HG03064 (cell line): Measurements from ENCODE around the gene ANKRD7.

Experiments used
- ATAC-seq: cut with Tn5 transposase; IDR thresholded peaks from one replicate; pipeline ENCODE4 v1.9.1; 2021; ENCODE audit warnings: low read depth; ENCODE audit not compliant: unreplicated experiment

Gene ANKRD7, protein sequence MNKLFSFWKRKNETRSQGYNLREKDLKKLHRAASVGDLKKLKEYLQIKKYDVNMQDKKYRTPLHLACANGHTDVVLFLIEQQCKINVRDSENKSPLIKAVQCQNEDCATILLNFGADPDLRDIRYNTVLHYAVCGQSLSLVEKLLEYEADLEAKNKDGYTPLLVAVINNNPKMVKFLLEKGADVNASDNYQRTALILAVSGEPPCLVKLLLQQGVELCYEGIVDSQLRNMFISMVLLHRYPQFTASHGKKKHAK

DNA sequence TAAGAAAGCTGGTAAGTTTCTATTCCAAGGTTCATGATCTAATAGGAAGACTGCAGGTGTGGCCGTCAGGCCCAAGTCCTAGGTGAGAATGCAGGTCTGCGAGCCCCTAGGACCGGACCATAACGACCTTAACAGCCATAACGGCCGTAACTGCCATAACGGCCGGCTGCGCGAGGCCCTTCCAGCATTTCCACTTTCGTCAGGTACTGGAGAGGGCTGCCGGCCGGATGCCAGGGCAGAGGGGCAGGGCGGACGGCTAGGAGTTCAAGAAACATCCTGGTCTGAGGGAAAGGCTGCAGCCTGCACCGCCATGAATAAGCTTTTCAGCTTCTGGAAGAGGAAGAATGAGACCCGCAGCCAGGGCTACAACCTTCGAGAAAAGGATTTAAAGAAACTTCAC lies at the start of gene ANKRD7:
ANKRD7 (plus strand) TSS at position 184 of the 400 bp plus-strand sequence; CDS start at position 311, 127 bp downstream.
- ATAC-seq = no peak

DNA sequence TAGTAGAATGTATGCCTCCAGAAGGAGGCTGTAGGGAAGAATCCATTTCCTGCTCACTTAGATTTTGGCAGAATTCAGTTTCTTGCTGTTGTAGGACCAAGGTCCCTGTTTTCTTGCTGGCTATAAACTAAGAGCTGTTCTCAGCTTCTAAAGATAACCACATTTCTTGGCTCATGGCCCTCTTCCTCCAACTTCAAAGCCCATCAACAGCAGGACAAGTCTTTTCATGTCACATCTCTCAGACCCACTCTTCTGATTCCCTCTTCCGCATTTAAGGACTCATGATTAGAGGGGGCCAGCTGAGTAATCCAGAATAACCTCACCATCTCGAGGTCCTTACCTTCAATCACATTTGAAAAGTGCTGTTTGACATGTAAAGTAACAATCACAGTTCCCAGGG lies 48.8 kb upstream of the ANKRD7 start:
- ATAC-seq = no peak

DNA sequence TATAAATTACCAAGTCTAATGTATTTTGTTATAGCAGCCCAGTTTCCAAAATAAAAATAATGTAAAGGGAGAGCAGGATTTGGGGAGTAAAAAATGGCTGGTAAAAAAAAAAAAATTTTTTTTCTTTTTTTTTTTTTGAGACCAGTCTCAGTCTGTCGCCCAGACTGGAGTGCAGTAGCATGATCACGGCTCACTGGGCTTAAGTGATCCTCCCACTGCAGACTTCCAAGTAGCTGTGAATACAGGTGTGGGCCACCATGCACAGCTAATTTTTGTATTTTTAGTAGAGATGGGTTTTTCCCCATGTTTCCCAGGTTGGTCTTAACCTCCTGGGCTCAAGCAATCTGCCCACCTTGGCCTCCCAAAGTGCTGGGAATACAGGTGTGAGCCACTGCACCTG lies 45.3 kb upstream of the ANKRD7 start:
- no peak for ATAC-seq

DNA sequence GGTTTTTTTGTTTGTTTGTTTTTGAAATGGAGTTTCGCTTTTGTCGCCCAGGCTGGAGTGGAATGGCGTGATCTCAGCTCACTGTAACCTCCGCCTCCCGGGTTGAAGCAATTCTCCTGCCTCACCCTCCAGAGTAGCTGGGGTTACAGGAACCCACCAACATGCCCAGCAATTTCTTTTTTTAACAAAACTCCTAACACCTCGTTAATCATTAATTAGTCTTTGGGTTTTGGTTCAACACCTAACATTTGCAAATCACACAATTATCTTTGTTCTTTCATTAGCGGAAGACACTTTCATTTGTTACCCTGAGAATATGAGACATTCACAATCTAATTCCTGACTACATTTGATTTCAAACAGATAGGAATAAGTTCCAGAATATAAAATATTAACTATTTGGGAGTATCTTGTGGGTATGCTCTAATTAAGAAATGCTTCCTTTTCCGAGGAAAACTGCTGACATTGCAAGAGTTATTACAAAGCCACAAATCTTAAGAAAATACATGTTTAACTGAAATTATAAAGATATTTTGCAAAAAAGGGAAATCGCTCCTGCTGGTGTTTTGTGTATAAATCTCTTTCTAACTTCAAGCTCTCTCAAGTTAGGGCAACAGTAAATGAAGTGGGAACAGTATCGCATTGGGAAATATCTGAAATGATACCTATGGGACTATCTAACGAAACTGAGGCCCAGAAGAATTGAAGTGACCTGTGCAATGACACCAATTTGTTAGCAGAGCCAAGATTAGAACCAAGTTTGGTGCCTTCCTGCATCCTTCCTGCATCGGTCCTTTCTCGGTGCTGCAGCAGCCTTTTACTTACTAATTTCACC lies 41.7 kb upstream of the ANKRD7 start:
- no peak for ATAC-seq

DNA sequence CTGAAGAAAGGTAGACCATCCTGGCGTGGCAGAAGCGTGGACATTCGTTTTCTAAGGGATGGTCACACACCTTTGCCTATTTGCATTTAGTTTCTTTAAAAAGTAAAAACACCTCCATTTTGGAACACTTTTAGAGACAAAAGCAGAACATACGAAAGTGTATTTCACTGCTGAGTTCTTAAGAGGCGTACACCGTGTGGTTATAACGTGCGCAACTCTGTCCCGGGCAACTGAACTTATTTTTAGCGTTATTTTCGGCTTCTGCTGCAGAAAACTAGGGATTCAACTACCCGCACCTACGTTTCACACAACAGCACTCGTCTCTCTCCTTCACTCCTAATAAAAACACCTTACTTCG lies 41.1 kb upstream of the ANKRD7 start:
- ATAC-seq = peak; percentile 1

DNA sequence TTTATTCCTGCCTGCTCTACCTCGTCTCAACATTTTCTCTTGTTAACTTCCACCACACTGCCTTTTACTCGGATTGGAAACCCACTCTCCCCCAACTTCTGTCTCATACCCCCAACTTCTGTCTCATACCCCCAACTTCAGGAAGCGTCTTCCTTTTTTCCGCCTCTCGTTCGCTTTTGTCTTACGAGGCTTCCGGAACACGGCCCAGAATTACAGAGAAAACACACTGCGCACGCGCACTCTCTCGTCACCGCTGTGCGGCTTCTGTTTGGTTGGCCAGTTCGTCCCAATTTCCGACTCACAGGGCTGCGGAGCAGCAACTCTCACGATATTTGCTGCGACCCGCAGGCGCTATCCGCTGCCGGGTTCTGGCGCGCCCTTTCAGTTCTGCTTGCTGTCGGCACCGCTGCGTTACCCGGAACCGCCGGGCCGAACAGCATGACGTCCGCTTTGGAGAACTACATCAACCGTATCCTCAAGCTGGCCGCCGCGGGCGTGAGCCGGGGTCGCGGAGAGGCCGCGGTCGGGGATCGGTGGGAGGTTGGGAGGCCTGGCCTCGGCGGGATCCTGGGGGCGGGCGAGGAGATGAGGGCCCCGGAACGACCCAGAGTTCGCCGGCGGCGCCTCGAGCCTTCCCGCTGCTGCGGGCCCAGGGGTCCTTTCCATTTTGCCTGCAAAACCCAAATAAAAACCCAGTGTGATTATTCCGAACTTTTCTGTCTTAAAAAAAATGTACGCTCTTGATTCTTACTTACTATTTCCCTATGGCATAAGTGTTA lies 40.5 kb upstream of the ANKRD7 start, which contains the start of gene LSM8:
LSM8 (plus strand) TSS at position 379 of the 779 bp plus-strand sequence; CDS start at position 439, 60 bp downstream.
- peak; percentile 98 for ATAC-seq

DNA sequence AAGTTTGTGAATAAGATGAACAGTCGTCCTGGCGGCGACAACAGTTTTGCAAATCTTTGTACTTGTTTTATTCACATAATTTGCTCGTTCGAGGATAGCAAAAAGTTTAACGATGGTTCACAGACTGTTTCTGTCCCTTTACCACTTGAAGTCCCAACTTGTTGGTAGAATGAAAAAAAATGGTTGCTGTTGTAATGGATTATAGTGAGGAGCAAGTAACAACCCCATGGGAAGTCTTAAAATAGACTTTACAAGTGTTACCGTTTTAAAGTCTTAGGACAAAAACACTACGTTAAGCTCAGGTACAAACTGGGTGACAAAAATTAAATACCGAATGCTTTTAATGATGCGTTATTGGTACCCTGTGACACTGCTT lies 40.0 kb upstream of the ANKRD7 start:
- ATAC-seq = no peak

DNA sequence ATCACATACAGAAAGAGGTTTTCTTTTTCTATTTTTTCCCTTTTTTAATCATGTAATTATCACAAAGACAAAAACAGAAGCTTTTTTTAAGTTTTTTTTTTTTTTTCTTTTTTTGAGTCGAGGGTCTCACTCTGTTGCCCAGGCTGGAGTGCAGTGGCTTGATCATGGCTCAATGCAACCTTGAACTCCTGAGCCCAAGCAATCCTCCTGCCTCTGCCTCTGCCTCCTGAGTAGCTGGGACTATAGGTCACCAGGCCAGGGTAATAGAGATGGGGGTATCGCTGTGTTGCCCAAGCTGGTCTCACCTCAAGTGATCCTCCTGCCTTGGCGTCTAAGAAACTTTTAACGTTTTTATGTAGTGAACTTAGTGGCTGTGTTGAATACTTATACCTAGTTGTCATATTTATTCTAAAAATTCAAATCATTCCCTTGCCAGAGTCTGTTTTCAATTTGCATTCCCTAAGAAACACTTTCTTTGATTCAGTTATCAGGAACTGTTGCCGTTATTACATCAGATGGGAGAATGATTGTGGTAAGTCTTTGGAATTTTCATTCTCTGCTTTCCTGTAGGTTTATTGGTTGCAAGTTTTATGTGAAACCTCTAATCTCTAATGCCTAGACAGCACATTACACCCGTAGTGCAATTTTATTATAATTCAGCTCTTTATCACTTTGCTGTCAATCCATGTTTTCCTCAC lies 39.2 kb upstream of the ANKRD7 start:
- ATAC-seq = no peak

DNA sequence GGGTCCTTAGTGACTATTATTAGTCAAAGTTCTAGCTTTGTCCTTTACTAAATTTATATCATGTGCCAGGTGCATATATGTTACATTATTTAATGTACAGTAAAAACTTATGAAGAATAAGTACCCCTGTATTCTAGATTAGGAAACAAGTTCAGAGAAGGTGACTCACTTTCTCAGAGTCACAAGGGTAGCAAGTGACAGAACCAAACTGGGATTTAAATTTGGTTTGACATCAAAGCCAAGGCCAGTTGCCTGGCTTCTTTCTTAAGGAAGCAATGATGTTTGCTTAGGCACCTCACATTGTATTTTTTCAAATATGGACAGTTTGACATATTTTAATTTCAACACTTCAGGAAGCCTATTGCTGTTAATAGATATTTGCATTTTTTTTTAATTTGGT lies 38.0 kb upstream of the ANKRD7 start:
- no peak for ATAC-seq

DNA sequence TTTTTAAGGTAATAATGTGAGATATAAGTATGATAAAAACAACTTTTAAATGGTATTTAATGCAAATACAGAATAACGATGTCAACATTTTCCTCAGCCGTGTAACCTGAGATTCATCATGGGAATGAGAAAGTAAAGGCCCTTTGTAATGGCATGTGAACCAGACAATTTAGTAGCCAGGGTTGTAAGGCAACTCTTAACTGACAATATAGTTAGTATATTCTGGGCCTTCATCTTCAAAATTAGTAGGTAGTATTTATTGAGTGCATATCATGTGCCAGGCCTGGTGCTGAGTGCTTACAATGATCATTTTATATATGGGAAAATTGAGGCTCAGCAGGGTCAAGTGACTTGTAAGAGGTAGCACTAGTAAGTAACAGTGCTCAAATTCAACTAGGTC lies 29.9 kb upstream of the ANKRD7 start:
- no peak for ATAC-seq

DNA sequence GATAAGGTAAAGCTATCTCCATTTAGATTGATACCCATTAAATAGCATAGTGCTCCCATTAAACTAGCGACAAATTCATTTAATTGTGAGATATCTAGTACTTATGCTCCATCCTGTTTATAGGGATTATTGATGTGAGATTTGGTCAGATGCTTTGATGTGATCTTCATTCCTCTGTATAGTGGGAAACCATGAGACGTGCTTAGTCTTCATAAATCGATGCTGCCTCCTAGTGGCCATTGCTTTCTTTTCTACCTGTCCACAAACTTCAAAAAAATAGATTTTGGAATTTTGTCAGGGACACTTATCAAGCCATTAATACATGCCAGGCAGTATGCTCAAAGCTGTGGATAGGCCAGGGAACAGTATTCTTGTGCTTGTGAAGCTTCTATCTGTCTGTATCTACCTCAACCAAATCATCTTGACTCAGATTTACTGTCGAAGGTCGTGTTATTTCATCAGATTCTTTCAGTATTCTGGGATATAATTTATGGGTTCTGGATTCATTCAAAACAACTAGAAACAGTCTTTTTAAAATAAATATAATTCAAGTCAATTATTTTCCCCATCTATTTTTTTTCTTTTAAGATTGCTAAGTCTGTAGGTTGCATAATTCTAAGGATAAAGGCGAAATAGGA lies 28.5 kb upstream of the ANKRD7 start:
- peak; percentile 78 for ATAC-seq

DNA sequence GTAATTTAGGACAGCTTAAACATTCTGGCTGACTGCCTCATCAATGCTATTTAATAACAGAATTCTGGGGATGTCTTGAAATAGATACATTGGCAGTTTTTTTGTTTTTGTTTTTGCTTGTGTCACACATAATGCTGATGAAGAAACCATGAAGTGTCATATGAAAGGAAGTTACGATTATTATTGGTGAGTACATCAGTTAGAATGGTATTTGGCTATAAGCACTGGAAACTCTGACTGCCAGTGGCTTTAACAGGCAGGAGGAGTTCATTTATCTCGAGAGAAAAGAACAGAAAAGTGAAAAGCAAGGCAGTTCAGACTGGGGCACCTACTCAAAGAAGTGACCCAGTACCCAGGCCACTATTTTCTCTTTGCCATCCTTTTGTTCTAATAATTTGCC lies 22.4 kb upstream of the ANKRD7 start:
- ATAC-seq = no peak

DNA sequence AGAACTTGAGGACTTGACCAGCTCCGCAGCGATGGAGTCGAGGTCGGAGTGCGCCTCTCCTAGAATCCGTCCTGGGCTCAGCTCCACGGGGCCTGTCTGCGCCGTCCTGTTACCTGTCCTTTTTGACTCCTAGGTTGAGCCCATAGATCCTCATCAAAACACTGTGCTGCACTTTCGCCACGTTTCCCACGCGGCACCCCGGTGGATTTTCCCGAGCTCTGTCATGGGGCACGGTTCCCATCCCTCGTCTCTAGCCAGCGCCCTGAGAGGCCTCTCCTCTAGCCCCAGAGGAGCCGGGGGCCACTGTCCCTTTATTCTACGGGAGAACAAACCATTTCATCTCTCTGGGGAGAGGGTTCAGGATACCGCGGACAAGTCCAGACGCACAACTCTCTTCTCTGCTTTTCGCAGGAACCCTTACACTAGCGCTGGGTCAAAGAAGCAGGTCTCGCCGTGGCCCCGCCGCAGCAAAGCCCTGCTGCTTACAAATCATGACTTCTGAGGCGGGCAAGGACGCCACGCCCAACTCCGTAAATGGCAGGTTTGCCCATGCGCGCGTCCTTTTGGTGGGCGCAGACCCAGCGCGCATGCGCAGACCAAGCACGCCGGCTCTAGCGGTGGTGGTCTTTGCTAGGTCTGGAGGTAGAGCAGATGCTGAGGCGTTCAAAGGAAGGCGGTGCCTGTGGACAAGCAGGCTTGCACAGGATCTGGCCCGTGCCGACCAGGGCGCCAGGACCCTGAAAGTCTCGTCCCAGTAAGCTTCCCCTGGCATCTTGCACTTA lies 10.3 kb upstream of the ANKRD7 start:
- peak; percentile 99 for ATAC-seq

DNA sequence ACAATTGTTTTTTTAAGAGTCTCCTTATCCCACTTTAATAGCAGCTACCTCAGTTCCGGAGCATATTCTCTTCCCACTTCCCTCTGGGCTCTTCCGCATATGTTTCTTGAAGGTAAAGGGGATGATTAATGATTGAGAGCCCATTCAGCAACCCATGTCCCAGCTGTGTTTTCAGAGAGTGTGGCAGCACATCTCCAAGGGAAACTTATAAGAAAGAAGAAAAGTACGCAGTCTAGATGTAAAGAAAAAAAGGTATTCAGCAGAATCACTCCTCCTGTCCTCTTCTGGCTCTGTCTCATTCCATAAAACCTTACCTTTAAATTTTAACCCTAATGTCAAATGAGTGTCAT lies 9.7 kb upstream of the ANKRD7 start:
- peak; percentile 24 for ATAC-seq

DNA sequence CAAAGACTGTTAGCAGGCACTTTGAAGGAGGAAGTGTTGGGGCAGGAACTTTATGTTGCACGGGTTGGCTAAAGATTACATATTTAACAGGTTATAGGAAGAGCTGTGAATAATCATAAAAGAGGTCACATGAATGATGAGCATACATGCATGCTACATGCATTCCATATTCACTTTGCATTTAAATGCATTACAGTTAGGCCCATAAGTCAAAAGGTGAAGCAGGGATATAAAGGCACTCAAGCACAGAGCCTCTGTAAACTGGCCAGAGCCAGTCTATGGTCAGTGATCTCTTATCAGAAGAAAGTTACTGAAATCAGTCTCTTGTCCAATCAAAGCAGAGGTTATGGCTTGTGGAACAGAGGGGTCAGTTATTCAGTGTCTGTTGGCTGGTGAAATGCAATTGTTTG lies 7.3 kb upstream of the ANKRD7 start:
- no peak for ATAC-seq

DNA sequence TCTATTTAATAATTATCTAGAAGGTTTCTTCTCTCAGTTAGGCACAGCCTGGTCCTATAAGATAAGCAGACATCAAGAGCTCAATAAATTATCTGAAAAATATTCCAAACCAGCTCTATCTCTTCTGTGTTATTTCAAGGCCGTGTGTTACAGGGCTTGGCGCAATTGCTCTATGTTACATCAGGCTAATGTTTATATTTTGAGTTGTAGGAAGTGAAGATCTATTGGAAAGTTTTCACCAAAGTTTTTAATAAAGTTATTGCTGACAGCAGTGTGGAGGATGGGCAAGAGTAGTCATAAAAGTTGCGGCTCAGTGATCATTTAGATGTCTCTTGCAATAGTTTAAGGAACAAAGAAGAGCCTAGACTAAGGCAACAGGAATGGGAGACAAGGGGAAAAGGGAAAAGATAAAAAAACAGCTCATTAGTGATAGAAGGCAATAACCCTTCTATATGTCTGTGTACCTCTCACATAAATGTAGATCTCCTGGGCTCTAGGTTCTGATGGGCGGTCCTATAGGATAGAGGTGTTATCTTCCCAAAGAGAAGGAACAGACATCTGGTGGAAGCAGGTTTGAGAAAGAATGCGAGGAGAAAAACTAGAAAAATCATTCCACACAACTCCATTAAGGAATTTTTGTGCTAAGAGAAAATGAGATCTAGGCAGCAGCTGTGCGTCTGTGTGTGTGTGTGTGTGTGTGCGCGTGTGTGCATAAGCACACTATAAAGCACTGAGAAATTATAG lies 5.9 kb upstream of the ANKRD7 start:
- ATAC-seq = no peak

DNA sequence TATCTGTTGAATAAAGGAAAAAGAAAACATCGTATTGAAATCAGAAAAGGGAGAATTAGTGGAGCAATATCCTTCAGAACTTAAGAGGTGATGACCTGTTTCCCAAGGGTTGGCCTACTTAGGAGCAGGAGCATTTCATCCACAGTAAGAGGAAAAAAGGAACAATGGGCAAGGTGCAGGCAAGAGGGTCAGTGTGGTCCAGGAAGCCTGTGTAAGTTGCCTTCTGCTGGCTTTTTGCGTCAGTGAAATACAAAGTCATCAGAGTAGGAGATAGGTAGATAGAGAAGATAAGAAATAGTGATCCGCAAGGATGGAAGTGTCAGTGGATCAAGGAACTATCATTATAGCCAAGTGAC lies 5.4 kb upstream of the ANKRD7 start:
- ATAC-seq = no peak

DNA sequence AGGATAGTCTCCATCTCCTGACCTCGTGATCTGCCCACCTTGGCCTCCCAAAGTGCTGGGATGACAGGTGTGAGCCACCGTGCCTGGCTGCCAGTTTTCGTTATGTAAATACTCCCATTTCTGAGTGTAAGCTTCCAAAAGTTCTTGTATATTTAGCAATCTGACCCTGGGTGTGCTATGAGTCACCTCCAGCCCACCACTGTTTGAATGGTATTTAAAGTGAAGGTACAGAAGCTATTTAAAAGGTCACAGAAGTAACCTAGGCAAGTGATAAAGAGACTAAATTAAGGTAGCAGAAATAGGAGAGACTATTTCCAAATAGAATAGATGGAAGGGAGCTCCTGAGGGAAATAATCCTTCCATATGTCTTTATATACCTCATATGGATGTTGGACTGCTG lies 3.9 kb upstream of the ANKRD7 start:
- ATAC-seq = no peak

DNA sequence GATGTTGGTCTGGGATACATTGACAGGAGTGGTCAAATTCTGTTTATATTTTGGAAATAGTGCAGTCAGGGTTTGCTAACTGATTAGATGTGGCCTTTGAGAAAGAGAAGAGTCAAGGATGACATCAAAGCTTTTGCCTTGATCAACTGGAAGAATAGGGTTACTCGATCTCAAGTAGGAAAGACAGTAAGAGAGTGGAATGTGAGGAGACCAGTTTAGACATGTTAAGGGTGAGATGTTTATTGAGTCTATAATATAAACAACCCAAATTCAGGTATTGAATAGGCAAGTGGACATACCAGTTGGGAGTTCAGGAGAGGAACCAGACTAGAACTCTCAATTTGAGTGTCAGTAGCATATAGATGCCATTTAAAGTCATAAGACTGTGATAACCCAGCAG lies 1.9 kb upstream of the ANKRD7 start:
- no peak for ATAC-seq
